Glomerular visceral epithelial cell (primary cell): Measurements from ENCODE around the gene GRIK4.

Experiments used
- DNase-seq: peaks from one replicate; pipeline ENCODE4 v3.0.0-alpha.2; 2016; ENCODE audit errors: extremely low spot score

GRIK4 gene

DNA sequence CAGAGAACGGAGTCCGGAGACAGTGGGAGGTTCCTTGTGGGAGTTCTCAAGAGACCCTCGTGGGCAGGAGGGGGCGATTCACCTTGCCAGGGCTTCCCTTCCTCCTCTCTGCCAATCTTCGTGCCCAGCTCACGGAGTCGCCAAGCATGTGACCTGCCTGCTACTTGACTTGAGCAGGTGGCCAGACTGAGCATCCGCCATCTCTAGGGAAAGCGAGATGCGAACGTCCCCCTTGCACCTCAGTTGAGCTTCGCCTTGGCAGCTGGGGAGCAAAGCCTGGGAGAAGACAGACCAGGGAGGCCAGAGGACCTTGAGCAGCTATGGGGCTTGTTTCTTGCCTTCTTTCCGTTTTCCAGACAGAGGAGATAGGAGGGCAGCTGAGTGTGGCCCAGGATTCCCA is 123.2 kb downstream of the GRIK4 start:
- DNase-seq: no peak

DNA sequence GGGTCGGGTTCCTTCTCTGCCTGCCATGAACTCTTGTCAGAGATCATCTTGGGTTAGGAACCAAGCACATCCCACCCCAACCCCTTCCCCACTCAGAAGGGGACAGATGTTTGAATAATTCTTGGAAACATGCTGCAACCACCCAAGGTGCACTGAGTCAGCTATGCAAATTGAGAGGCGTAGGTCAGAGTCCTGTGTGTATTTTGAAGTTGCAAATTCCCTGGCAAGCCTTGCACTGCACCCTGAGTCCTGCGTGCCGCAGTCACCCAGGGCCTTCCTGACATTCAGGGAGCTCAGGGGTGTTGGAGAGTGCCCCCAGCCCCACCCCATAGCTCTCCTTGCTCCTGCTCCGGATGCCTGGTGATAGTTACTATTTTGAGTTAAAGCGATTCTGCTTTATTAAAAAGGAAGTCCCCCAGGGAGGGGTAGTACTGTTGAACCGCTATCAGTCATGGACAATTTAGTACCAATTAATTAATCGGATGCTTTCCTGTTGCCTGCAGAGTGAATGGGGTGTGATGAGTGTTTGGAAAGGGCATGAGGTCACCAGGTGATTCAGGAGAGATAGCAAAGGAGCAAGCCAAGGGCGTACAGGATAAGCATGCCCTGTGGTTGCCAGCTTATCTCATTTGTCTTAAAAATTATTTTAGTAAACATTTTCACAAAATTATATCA is 123.7 kb downstream of the GRIK4 start:
- DNase-seq: no peak

- no peak for DNase-seq
Measured at GRCh38 chr11:120637131-120637530, 125.6 kb downstream of the GRIK4 start.

- no peak for DNase-seq
Measured at GRCh38 chr11:120642196-120642894, 130.8 kb downstream of the GRIK4 start.

- no peak for DNase-seq
Measured at GRCh38 chr11:120643284-120643683, 131.7 kb downstream of the GRIK4 start.

- DNase-seq: peak; percentile 42
Measured at GRCh38 chr11:120645639-120646038, 134.1 kb downstream of the GRIK4 start.

GRCh38 chr11:120646206-120646605 is 134.7 kb downstream of the GRIK4 start:
- no peak for DNase-seq

DNA sequence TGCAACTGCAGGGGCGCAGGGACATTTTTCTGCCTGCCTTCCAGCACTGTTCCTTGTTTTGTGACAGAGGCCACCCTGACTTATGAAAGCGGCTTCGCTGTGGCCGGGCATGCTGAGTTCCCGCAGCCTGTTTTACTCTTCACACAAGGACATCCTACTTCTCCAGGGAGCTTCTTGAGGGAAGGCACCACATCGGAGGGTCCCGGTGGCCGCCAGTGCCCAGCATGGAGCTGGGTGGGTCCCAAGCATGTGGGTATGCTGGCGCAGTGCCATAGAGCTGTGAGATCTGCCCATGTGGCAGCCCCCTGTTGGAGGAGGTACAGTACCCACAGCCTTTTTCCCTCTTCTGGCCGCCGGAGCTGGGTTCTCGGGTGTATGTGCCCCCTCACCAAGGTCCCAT is 136.1 kb downstream of the GRIK4 start:
- DNase-seq: no peak

GRCh38 chr11:120648771-120649170 is 137.2 kb downstream of the GRIK4 start:
- no peak for DNase-seq

- DNase-seq: no peak
Measured at GRCh38 chr11:120649316-120649715, 137.8 kb downstream of the GRIK4 start.

- no peak for DNase-seq
Measured at GRCh38 chr11:120651396-120651795, 139.8 kb downstream of the GRIK4 start.

GRCh38 chr11:120651836-120652235 is 140.3 kb downstream of the GRIK4 start:
- DNase-seq: no peak

DNA sequence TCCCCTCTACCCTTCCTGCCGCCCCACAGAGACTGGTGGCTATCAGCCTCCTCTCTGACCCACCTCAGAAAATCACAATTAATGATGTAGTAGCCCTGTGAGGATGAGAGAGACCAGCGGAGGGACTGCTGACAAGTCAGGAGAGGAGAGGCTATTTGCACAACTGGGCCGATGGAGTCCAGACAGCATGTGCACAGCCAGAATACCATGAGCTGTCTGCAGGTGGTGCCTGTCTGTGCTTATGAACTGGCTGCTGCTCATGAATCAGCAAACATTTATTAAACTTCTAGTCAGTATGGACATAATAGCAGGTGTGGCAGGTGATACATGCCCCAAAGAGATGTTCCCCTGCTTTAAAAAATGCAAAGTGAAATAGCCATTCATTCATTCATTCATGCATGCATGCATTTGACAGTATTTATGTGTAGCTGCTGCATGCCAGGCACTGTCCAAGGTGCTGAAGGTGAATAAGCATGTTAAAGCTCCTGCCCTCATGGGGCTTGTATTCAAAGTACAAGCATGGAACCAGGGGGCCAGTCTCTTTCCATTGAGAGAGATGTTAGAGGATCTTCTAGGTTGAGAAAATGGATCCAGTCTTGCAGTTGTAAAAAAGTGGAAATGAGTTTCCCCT is 141.3 kb downstream of the GRIK4 start:
- DNase-seq: no peak

GRCh38 chr11:120655589-120655988 is 144.0 kb downstream of the GRIK4 start:
- no peak for DNase-seq

DNA sequence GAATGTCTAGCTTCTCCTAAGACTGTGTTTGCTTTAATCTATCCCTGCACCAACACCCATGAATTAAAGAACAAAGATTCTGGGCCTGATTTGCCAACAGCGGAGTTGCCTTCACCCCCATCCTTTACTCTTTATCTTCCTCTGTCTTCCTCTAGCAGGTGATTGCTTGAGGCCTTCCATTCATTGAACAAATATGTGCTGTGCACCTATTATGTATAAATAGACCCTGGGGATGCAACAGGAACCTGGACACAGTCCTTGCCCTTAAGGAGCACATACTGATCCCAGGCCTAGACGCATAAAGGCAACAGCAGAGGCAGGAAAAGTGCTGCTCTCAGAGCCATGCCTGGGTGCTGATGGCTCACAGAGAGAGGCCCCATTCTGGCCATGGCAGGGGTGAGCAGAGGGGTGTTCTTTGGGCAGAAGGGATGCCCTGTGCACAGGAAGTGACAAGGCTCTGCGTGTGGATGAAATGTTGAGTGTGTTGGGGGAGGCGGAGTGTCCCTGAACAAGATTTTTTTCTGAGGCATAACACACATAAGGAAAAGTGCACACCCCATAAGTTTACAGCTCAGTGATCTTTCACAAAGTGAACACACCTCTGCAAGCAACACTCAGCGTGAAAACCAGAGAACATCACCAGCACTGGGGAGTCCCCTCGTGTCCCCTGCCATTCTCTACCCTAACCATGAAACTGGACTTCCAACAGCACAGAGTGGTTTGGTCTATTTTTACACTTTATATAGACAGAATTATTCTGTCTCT is 145.9 kb downstream of the GRIK4 start:
- no peak for DNase-seq

DNA sequence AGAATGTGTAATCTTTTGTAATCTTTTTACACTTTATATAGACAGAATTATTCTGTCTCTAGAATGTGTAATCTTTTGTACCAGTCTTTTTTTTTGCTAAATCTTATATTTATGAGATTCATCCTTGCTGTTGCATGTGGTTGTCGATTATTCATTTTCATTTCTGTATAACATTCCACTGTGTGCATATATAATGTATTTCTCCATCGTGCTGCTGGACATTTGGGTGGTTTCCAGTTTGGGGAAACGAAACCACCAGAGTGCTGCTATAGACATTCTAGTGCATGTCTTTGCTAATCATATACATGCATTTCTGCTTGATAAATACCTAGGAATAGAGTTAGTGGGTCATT is 146.5 kb downstream of the GRIK4 start:
- no peak for DNase-seq

- no peak for DNase-seq
Measured at GRCh38 chr11:120659076-120659475, 147.5 kb downstream of the GRIK4 start.

DNA sequence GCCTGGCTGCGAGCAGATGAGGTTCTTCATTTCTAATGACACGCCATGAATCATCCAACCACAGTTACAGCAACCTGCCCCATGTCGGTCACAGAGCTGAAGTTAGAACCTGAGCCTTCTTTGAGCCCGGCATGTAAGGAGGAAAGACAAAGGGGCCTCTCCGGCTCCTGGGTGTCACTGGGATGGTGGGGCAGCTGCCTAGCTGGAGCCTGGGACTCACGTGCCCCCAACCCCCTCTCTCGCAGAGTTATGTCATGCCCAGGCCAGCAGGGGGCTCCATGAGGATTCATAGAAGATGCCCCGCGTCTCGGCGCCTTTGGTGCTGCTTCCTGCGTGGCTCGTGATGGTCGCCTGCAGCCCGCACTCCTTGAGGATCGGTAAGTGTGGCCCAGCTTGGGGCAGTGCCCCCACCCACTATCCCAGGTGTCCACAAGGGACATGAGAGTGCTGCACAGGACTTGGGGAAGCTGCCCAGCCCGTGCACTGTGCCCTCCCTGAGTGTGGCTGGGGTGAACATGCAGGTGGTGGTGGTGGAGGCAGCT is 148.5 kb downstream of the GRIK4 start:
- DNase-seq: peak; percentile 42

- no peak for DNase-seq
Measured at GRCh38 chr11:120662071-120662676, 150.6 kb downstream of the GRIK4 start.

DNA sequence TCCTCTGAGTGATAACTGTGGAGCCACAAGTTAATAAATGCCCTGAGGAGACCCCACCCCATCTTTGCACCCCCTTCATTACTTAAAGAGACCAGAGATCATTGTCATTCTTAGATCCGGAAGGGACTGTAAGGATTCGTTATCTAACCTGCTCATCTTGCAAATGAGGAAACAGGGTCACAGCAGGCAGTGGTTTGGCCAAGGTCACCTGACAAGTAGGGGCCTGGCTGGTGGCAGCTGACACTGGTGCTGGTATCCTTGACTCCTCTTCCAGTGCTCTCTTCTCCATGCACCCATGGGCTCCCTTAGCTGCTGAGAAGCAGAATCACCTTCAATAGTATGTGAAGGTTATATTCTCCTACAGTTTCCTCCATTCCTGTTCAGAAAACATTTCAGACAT is 151.6 kb downstream of the GRIK4 start:
- no peak for DNase-seq

- no peak for DNase-seq
Measured at GRCh38 chr11:120666121-120666639, 154.6 kb downstream of the GRIK4 start.

DNA sequence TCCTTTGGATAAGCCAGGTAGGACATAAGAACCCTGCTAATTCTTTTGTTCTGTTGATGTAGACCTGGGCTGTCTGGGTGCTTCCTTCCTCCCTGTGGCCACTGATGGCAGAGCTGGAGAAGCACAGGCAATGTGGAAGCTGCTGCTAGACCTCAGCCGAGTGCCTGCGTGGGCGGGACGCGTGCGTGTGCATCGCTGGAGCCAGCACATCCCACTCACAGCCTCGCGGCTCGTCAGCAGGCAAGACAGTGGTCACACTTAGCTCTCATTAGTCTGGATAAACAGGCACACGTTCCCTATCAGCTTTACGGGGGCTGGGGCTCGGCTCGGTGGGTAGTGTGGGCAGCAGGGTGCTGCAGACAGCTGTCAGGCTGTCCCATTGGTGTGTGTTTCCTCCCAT is 155.7 kb downstream of the GRIK4 start:
- peak; percentile 9 for DNase-seq
